22Rv1 (cell line): Measurements from ENCODE around the gene GNB1L.

Source experiments
- H3K27ac ChIP-seq: fragments of 450-650 bp; 2 replicates; pipeline ENCODE4 v1.5.1; 2017
- ZFX ChIP-seq: fragments of 450-650 bp; IDR thresholded peaks from 2 replicates; pipeline ENCODE4 v1.6.1; 2017; ENCODE audit warnings: antibody characterized with exemption, borderline replicate concordance
- TF ChIP-seq, protein P1 (sequence below): fragments of 450-650 bp; IDR thresholded peaks from 2 replicates; pipeline ENCODE4 v1.5.1; 2017; ENCODE audit warnings: mild to moderate bottlenecking

The GNB1L gene

DNA sequence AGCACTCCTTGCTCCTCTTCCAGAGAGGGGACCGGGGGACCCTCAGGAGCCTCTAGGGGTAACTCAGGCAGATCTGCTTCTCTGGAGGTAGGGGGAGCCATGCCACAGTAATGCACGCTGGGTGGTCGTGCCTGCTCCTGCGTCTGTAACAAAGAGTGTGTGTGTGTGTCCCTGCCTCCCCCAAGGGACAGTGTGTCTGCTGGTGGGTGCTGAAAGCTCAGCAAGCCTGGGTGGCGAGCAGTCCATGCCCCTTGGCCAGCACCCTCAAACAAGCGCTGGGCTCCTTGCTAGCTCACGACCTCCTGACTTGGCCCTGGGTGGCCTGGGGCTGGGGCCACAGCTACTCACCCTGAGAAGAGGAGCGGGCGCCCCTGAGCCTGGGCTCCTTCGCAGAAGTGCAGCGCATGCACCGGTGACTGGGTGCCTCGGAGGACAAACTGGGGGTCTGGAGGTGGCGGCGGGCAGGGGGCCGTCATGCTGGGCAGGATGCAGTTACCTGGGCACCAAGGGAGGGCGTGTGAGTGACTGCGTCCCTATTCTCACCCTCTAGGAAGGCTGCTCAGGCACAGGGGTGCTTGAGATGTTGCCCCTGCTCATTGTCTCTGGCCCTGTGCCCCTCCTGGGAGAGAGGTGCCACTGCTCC is 33.7 kb downstream of the GNB1L start:
- H3K27ac ChIP-seq: no peak overlapping the region
- no peak for TF ChIP-seq ZFX
- TF ChIP-seq, protein P1, sequence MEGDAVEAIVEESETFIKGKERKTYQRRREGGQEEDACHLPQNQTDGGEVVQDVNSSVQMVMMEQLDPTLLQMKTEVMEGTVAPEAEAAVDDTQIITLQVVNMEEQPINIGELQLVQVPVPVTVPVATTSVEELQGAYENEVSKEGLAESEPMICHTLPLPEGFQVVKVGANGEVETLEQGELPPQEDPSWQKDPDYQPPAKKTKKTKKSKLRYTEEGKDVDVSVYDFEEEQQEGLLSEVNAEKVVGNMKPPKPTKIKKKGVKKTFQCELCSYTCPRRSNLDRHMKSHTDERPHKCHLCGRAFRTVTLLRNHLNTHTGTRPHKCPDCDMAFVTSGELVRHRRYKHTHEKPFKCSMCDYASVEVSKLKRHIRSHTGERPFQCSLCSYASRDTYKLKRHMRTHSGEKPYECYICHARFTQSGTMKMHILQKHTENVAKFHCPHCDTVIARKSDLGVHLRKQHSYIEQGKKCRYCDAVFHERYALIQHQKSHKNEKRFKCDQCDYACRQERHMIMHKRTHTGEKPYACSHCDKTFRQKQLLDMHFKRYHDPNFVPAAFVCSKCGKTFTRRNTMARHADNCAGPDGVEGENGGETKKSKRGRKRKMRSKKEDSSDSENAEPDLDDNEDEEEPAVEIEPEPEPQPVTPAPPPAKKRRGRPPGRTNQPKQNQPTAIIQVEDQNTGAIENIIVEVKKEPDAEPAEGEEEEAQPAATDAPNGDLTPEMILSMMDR: no peak

GRCh38 chr22:19819911-19820879 is 34.5 kb downstream of the GNB1L start:
- H3K27ac ChIP-seq: no peak overlapping the region
- TF ChIP-seq ZFX: no peak
- TF ChIP-seq, protein P1: no peak

DNA sequence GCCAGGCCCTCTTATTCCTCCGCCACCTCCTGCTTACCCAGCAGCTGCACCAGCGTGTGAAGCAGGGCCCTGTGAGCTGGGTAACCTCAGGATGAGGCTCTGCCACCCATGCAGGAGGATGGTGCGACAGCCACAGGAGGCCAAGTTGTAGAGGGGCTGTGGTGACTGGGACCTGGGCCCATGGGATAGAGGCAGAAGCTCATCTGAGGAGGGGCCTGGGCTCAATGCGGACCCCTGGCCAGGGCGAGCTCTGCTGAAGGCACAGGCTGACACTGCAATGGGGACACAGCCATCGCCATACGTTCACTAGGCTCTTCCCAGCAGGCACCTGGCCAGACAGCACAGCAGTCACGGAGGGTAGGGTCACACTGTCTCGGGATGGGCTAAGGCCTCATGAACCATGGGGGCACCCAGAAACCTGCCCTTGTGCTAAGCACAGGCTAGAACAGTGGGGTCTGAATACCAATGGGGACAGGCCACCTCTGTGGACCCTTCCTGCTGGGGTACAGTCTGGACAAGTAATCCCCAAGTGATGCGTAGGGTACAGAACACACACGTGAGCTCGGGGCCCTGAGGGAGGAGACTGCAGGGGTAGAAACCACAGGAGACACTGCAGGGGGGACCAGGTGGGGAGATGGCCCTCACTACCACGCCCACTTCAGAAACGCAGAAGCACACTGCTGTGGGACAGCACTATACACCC is 35.3 kb downstream of the GNB1L start:
- no peak overlapping the region for H3K27ac ChIP-seq
- TF ChIP-seq, protein P1: no peak
- no peak for TF ChIP-seq ZFX

- H3K27ac ChIP-seq: no peak overlapping the region
- TF ChIP-seq ZFX: no peak
- TF ChIP-seq, protein P1: no peak
Measured at GRCh38 chr22:19818324-19819207, 36.1 kb downstream of the GNB1L start.

GRCh38 chr22:19816372-19817119 is 38.1 kb downstream of the GNB1L start:
- TF ChIP-seq, protein P1: no peak
- TF ChIP-seq ZFX: no peak
- no peak overlapping the region for H3K27ac ChIP-seq

- H3K27ac ChIP-seq: no peak overlapping the region
- TF ChIP-seq, protein P1: no peak
- TF ChIP-seq ZFX: no peak
Measured at GRCh38 chr22:19815823-19816290, 38.8 kb downstream of the GNB1L start.
